Measurements from ENCODE around the gene CRX.
"Not testable (repeated sequence)": the region's sequence is repeated elsewhere in the genome, so short reads cannot be mapped to it uniquely, and the experiment has no call there.

Gene CRX

GRCh38 chr19:47821460-47822020 lies at the start of gene CRX:
Gene CRX, plus strand, starts transcription at chr19:47821937. Its CDS starts 12,507 bp downstream, at chr19:47834444.
- DNase-seq: no peak

GRCh38 chr19:47776568-47776967 lies 45.2 kb upstream of the CRX start:
- no peak for DNase-seq

- DNase-seq: not testable (repeated sequence)
Observed at GRCh38 chr19:47777245-47778048, 44.3 kb upstream of the CRX start.

- DNase-seq: peak; percentile 77
Observed at GRCh38 chr19:47778049-47778953, 43.4 kb upstream of the CRX start, which contains the start of gene SELENOW. Gene SELENOW, plus strand, starts transcription at chr19:47778703. Its CDS starts 83 bp downstream, at chr19:47778786.

GRCh38 chr19:47778954-47779351 lies 42.8 kb upstream of the CRX start:
- no peak for DNase-seq

- no peak for DNase-seq
Observed at GRCh38 chr19:47779524-47780214, 42.1 kb upstream of the CRX start.

- no peak for DNase-seq
Observed at GRCh38 chr19:47780215-47780551, 41.6 kb upstream of the CRX start.

- no peak for DNase-seq
Observed at GRCh38 chr19:47781590-47782262, 40.0 kb upstream of the CRX start.

- DNase-seq: no peak
Observed at GRCh38 chr19:47786566-47786965, 35.2 kb upstream of the CRX start.

GRCh38 chr19:47787307-47787706 lies 34.4 kb upstream of the CRX start:
- not testable (repeated sequence) for DNase-seq

- not testable (repeated sequence) for DNase-seq
Observed at GRCh38 chr19:47789811-47790210, 31.9 kb upstream of the CRX start.

- DNase-seq: peak; percentile 89
Observed at GRCh38 chr19:47790398-47790814, 31.3 kb upstream of the CRX start.

- DNase-seq: no peak
Observed at GRCh38 chr19:47792616-47793015, 29.1 kb upstream of the CRX start.

- DNase-seq: no peak
Observed at GRCh38 chr19:47794526-47794925, 27.2 kb upstream of the CRX start.

- DNase-seq: no peak
Observed at GRCh38 chr19:47796785-47797184, 25.0 kb upstream of the CRX start.

GRCh38 chr19:47797996-47798903 lies 23.5 kb upstream of the CRX start:
- DNase-seq: no peak

GRCh38 chr19:47798904-47799266 lies 22.9 kb upstream of the CRX start:
- no peak for DNase-seq

GRCh38 chr19:47801270-47801669 lies 20.5 kb upstream of the CRX start:
- no peak for DNase-seq

- no peak for DNase-seq
Observed at GRCh38 chr19:47802521-47803043, 19.2 kb upstream of the CRX start.

- DNase-seq: not testable (repeated sequence)
Observed at GRCh38 chr19:47803148-47803547, 18.6 kb upstream of the CRX start.

GRCh38 chr19:47803671-47804070 lies 18.1 kb upstream of the CRX start:
- DNase-seq: not testable (repeated sequence)

Data from stimulated activated CD4-positive, alpha-beta T cell treated with anti-CD3 and anti-CD28 coated beads, Interleukin-4, amount 100 ng/mL, for 1 hour (primary cell).